ENCODE data around the gene FAM131A. TPM values are rescaled to one million over a fixed set of nuclear protein-coding genes. Genes with fewer than 3 reads are reported as not detected.

FAM131A gene
- total and polyA plus RNA-seq, 9 of the 15 experiments (the other 6 are each of a cell fraction or from before 2014, with no cell fraction given), result 0.48 to 11.1 (median 4.3) TPM

DNA sequence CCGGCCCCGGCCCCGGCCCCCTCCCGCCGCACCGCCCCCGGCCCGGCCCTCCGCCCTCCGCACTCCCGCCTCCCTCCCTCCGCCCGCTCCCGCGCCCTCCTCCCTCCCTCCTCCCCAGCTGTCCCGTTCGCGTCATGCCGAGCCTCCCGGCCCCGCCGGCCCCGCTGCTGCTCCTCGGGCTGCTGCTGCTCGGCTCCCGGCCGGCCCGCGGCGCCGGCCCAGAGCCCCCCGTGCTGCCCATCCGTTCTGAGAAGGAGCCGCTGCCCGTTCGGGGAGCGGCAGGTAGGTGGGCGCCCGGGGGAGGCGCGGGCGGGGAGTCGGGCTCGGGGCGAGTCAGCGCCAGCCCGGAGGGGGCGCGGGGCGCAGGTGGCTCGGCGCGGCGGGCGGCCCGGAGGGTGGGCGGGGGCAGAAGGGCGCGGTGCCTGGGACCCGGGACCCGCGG, 42.8 kb downstream of the FAM131A start:
- H4K20me1 ChIP-seq (replicated peaks; ENCODE audit: control insufficient read depth, insufficient read depth, low read length), result 0 out of 2 replicates have a peak, but pooled peaks cover 3% of the 10 kb centered on the region
- no peaks in the 10 kb centered on the region for H3K9me3 ChIP-seq (replicated peaks; ENCODE audit: control insufficient read depth, insufficient read depth, low read depth, low read length)
- intact Hi-C loops (cut with micrococcal nuclease), result loop anchor here (10.0 kb wide), 1 partner anchor 335 kb away; the partner anchor contains the start of gene MAGEF1
- WGBS (ENCODE audit: insufficient coverage, low coverage, missing lambda C conversion rate), result 0% methylated on average over 17 of the region's 62 CpGs
- FAIRE-seq (no peak), DNase-seq (ENCODE audit: extremely low read depth in 1 of 4, low spot score in 3 of 4) (peak; percentile 66 to 87 (median 83)), ATAC-seq (peak; percentile 44; the same call in 2 of the 3 replicates)
- peak overlapping the region; percentile 35 for H3K4me3 ChIP-seq
- H3K4me1 ChIP-seq (replicated peaks in 1 of 2; ENCODE audit: control insufficient read depth in 2 of 2, insufficient read depth in 2 of 2, low read length in 2 of 2), result peaks cover 5 to 34% of the 10 kb centered on the region in 2 experiments; a peak in 4 of 5 replicates
- no peaks in the 10 kb centered on the region for H3K79me2 ChIP-seq (ENCODE audit: control insufficient read depth, insufficient read depth, low read length)
- H3K36me3 ChIP-seq (ENCODE audit: control insufficient read depth, insufficient read depth, low read length), result no peaks in the 10 kb centered on the region
- BruUV-seq (replicated peaks), result no TSS peak
- H3K9me1 ChIP-seq (ENCODE audit: control insufficient read depth, insufficient read depth, low read length), result no peaks in the 10 kb centered on the region
- peaks cover 18 to 42% of the 10 kb centered on the region in 2 experiments for H3K27me3 ChIP-seq (ENCODE audit: control insufficient read depth in 2 of 2, insufficient read depth in 2 of 2, low read length in 2 of 2)
- no peak overlapping the region for H3K27ac ChIP-seq (ENCODE audit: extremely low read depth, low read depth, low read length)
- in situ Hi-C loops (cut with MboI), result no loop called here
- H3K4me2 ChIP-seq (ENCODE audit: insufficient read depth, low read length), result no peak overlapping the region
- H2AFZ ChIP-seq (ENCODE audit: low read depth, low read length), result 0 out of 2 replicates have a peak overlapping the region, but pooled peaks have one; percentile 45
- peak overlapping the region in 1 of 2 experiments; percentile 51; a peak in 1 of 4 replicates for H3K9ac ChIP-seq (ENCODE audit: insufficient read depth in 1 of 2, low read depth in 2 of 2, low read length in 2 of 2)
- POLR2A ChIA-PET, result no interaction called here
- CTCF ChIA-PET (ENCODE audit: low intra/inter-chr PET ratio), result no interaction called here
- TF ChIP-seq SREBF1 (IDR thresholded peaks at IDR 0.05; ENCODE audit: borderline replicate concordance, low read depth, low read length), result no peak
- TF ChIP-seq POLR2A (conservative IDR thresholded peaks at IDR 0.05), result no peak
- TF ChIP-seq, protein P1, sequence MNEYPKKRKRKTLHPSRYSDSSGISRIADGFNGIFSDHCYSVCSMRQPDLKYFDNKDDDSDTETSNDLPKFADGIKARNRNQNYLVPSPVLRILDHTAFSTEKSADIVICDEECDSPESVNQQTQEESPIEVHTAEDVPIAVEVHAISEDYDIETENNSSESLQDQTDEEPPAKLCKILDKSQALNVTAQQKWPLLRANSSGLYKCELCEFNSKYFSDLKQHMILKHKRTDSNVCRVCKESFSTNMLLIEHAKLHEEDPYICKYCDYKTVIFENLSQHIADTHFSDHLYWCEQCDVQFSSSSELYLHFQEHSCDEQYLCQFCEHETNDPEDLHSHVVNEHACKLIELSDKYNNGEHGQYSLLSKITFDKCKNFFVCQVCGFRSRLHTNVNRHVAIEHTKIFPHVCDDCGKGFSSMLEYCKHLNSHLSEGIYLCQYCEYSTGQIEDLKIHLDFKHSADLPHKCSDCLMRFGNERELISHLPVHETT (CRISPR knock-in tag; conservative IDR thresholded peaks at IDR 0.05 in 1 of 2, IDR thresholded peaks at IDR 0.05 in 1 of 2), result no peak
- no peak for TF ChIP-seq FUS (optimal IDR thresholded peaks at IDR 0.05; ENCODE audit: low read depth, low read length)
- TF ChIP-seq ZNF764 (CRISPR knock-in tag; IDR thresholded peaks at IDR 0.05; ENCODE audit: low read depth), result no peak
- no peak for TF ChIP-seq E2F3 (CRISPR knock-in tag; IDR thresholded peaks at IDR 0.05)
- TF ChIP-seq ZNF668 (CRISPR knock-in tag; IDR thresholded peaks at IDR 0.05), result no peak
- TF ChIP-seq RFX1 (IDR thresholded peaks at IDR 0.05), result no peak
- TF ChIP-seq MCM3 (IDR thresholded peaks at IDR 0.05), result no peak
- no peak for TF ChIP-seq PHF21A (IDR thresholded peaks at IDR 0.05; ENCODE audit: borderline replicate concordance, low read depth)
- no peak for TF ChIP-seq CBX3 (IDR thresholded peaks at IDR 0.05; ENCODE audit: borderline replicate concordance in 1 of 2, low read length in 2 of 2)
- no peak for TF ChIP-seq SRSF9 (IDR thresholded peaks at IDR 0.05; ENCODE audit: borderline replicate concordance, low read depth, low read length)
- TF ChIP-seq, protein P2, sequence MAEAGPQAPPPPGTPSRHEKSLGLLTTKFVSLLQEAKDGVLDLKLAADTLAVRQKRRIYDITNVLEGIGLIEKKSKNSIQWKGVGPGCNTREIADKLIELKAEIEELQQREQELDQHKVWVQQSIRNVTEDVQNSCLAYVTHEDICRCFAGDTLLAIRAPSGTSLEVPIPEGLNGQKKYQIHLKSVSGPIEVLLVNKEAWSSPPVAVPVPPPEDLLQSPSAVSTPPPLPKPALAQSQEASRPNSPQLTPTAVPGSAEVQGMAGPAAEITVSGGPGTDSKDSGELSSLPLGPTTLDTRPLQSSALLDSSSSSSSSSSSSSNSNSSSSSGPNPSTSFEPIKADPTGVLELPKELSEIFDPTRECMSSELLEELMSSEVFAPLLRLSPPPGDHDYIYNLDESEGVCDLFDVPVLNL (CRISPR knock-in tag; IDR thresholded peaks at IDR 0.05; ENCODE audit: low read depth), result no peak
- peak; percentile 93 for TF ChIP-seq ZNF263 (CRISPR knock-in tag; IDR thresholded peaks at IDR 0.05; ENCODE audit: borderline replicate concordance)
- TF ChIP-seq SIN3A (IDR thresholded peaks at IDR 0.05; ENCODE audit: borderline replicate concordance in 2 of 2, control insufficient read depth in 1 of 2, low read depth in 2 of 2, low read length in 2 of 2), result no peak
- no peak for TF ChIP-seq XRCC5 (IDR thresholded peaks at IDR 0.05; ENCODE audit: low read depth, low read length)
- TF ChIP-seq TEAD1 (CRISPR knock-in tag; IDR thresholded peaks at IDR 0.05), result no peak
- TF ChIP-seq, protein P3, sequence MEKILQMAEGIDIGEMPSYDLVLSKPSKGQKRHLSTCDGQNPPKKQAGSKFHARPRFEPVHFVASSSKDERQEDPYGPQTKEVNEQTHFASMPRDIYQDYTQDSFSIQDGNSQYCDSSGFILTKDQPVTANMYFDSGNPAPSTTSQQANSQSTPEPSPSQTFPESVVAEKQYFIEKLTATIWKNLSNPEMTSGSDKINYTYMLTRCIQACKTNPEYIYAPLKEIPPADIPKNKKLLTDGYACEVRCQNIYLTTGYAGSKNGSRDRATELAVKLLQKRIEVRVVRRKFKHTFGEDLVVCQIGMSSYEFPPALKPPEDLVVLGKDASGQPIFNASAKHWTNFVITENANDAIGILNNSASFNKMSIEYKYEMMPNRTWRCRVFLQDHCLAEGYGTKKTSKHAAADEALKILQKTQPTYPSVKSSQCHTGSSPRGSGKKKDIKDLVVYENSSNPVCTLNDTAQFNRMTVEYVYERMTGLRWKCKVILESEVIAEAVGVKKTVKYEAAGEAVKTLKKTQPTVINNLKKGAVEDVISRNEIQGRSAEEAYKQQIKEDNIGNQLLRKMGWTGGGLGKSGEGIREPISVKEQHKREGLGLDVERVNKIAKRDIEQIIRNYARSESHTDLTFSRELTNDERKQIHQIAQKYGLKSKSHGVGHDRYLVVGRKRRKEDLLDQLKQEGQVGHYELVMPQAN (IDR thresholded peaks at IDR 0.05; ENCODE audit: borderline replicate concordance), result no peak
